WTC11 (cell line): Measurements from ENCODE around the gene BRD1.

Experiments used
- JUN ChIP-seq: sonication (generic); formaldehyde crosslinking; IDR thresholded peaks from 2 replicates; pipeline ENCODE4 v1.8.0; 2023; ENCODE audit warnings: mild to moderate bottlenecking, missing genetic modification reagents
- ZBTB21 ChIP-seq: sonication (generic); formaldehyde crosslinking; IDR thresholded peaks from 2 replicates; pipeline ENCODE4 v1.8.1; 2023; ENCODE audit warnings: mild to moderate bottlenecking, missing genetic modification reagents, borderline replicate concordance
- ZNF317 ChIP-seq: sonication (generic); formaldehyde crosslinking; IDR thresholded peaks from 2 replicates; pipeline ENCODE4 v1.8.1; 2023; ENCODE audit warnings: low read depth, mild to moderate bottlenecking, moderate library complexity, missing genetic modification reagents, borderline replicate concordance
- TF ChIP-seq, protein P1 (sequence below): fragments of 200-600 bp; IDR thresholded peaks from 2 replicates; pipeline ENCODE4 v1.8.0; 2022; ENCODE audit warnings: antibody characterized with exemption
- TF ChIP-seq, protein P2 (sequence below): sonication (generic); formaldehyde crosslinking; IDR thresholded peaks from 2 replicates; pipeline ENCODE4 v1.8.0; 2022; ENCODE audit warnings: mild to moderate bottlenecking, missing genetic modification reagents
- TF ChIP-seq, protein P3 (sequence below): sonication (generic); formaldehyde crosslinking; IDR thresholded peaks from 2 replicates; pipeline ENCODE4 v1.8.1; 2023; ENCODE audit warnings: mild to moderate bottlenecking, missing genetic modification reagents
- TF ChIP-seq, protein P4 (sequence below): sonication (generic); formaldehyde crosslinking; IDR thresholded peaks from 2 replicates; pipeline ENCODE4 v1.8.1; 2022; ENCODE audit warnings: low read depth, missing genetic modification reagents, borderline replicate concordance
- TF ChIP-seq, protein P5 (sequence below): sonication (generic); formaldehyde crosslinking; IDR thresholded peaks from 2 replicates; pipeline ENCODE4 v1.8.1; 2022; ENCODE audit warnings: low read depth, mild to moderate bottlenecking, moderate library complexity, missing genetic modification reagents, borderline replicate concordance
- TF ChIP-seq, protein P6 (sequence below): sonication (generic); formaldehyde crosslinking; IDR thresholded peaks from 2 replicates; pipeline ENCODE4 v1.8.1; 2023; ENCODE audit warnings: mild to moderate bottlenecking, missing genetic modification reagents, moderate library complexity

DNA sequence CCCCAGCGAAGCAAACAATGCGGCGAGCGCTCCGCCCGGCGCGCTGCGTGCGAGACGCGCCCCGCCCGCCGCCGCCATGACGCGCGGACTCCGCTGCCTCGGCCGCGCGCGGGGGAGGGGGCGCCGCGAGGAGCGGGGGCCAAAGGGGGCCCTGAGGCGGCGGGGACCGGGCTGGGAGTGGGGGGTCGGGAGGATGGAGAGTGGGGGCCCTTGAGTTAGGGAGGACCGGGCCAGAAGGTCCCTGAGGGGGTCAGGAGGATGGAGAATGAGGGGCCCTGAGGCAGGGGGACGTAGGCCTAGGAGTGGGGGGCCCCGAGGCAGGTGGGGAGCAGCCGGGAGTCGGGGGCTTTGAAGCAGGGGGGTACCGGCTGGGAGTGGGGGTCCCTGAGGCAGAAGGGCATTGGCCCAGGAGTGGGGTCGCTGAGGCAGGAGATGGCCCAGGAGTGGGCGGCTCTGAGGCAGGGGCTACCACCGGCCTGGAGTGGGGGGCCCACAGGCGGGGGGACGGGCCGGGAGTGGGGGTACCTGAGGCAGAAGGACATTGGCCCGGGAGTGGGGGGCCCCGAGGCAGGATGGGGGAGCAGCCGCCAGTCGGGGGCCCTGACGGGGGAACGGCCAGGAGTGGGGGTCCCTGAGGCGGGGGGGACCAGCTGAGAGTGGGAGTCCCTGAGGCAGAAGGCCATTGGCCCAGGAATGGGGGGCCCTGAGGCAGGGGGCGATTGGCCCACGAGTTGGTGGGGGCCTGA, at the start of gene BRD1:
- TF ChIP-seq, protein P1, sequence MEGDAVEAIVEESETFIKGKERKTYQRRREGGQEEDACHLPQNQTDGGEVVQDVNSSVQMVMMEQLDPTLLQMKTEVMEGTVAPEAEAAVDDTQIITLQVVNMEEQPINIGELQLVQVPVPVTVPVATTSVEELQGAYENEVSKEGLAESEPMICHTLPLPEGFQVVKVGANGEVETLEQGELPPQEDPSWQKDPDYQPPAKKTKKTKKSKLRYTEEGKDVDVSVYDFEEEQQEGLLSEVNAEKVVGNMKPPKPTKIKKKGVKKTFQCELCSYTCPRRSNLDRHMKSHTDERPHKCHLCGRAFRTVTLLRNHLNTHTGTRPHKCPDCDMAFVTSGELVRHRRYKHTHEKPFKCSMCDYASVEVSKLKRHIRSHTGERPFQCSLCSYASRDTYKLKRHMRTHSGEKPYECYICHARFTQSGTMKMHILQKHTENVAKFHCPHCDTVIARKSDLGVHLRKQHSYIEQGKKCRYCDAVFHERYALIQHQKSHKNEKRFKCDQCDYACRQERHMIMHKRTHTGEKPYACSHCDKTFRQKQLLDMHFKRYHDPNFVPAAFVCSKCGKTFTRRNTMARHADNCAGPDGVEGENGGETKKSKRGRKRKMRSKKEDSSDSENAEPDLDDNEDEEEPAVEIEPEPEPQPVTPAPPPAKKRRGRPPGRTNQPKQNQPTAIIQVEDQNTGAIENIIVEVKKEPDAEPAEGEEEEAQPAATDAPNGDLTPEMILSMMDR, result no peak
- TF ChIP-seq ZNF317 (CRISPR knock-in tag), result no peak
- TF ChIP-seq, protein P2, sequence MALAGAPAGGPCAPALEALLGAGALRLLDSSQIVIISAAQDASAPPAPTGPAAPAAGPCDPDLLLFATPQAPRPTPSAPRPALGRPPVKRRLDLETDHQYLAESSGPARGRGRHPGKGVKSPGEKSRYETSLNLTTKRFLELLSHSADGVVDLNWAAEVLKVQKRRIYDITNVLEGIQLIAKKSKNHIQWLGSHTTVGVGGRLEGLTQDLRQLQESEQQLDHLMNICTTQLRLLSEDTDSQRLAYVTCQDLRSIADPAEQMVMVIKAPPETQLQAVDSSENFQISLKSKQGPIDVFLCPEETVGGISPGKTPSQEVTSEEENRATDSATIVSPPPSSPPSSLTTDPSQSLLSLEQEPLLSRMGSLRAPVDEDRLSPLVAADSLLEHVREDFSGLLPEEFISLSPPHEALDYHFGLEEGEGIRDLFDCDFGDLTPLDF (CRISPR knock-in tag), result no peak
- TF ChIP-seq, protein P3, sequence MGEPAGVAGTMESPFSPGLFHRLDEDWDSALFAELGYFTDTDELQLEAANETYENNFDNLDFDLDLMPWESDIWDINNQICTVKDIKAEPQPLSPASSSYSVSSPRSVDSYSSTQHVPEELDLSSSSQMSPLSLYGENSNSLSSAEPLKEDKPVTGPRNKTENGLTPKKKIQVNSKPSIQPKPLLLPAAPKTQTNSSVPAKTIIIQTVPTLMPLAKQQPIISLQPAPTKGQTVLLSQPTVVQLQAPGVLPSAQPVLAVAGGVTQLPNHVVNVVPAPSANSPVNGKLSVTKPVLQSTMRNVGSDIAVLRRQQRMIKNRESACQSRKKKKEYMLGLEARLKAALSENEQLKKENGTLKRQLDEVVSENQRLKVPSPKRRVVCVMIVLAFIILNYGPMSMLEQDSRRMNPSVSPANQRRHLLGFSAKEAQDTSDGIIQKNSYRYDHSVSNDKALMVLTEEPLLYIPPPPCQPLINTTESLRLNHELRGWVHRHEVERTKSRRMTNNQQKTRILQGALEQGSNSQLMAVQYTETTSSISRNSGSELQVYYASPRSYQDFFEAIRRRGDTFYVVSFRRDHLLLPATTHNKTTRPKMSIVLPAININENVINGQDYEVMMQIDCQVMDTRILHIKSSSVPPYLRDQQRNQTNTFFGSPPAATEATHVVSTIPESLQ (CRISPR knock-in tag), result no peak
- no peak for TF ChIP-seq JUN (CRISPR knock-in tag)
- TF ChIP-seq, protein P4, sequence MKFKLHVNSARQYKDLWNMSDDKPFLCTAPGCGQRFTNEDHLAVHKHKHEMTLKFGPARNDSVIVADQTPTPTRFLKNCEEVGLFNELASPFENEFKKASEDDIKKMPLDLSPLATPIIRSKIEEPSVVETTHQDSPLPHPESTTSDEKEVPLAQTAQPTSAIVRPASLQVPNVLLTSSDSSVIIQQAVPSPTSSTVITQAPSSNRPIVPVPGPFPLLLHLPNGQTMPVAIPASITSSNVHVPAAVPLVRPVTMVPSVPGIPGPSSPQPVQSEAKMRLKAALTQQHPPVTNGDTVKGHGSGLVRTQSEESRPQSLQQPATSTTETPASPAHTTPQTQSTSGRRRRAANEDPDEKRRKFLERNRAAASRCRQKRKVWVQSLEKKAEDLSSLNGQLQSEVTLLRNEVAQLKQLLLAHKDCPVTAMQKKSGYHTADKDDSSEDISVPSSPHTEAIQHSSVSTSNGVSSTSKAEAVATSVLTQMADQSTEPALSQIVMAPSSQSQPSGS (CRISPR knock-in tag), result no peak
- no peak for TF ChIP-seq ZBTB21 (CRISPR knock-in tag)
- TF ChIP-seq, protein P5, sequence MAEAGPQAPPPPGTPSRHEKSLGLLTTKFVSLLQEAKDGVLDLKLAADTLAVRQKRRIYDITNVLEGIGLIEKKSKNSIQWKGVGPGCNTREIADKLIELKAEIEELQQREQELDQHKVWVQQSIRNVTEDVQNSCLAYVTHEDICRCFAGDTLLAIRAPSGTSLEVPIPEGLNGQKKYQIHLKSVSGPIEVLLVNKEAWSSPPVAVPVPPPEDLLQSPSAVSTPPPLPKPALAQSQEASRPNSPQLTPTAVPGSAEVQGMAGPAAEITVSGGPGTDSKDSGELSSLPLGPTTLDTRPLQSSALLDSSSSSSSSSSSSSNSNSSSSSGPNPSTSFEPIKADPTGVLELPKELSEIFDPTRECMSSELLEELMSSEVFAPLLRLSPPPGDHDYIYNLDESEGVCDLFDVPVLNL, result no peak
- TF ChIP-seq, protein P6, sequence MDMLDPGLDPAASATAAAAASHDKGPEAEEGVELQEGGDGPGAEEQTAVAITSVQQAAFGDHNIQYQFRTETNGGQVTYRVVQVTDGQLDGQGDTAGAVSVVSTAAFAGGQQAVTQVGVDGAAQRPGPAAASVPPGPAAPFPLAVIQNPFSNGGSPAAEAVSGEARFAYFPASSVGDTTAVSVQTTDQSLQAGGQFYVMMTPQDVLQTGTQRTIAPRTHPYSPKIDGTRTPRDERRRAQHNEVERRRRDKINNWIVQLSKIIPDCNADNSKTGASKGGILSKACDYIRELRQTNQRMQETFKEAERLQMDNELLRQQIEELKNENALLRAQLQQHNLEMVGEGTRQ (CRISPR knock-in tag), result 0 out of 2 replicates have a peak, but pooled peaks have one; percentile 9
